HG02938 (cell line): ENCODE measurements around the gene TUSC2.
A peak's percentile ranks its signal among the peaks of the same experiment; 100 is the strongest.
"Not testable (repeated sequence)": the region's sequence is repeated elsewhere in the genome, so short reads cannot be mapped to it uniquely, and the experiment has no call there.

Source experiments
- ATAC-seq: cut with Tn5 transposase; IDR thresholded peaks from one replicate; pipeline ENCODE4 v1.9.1; 2021; ENCODE audit warnings: mild to moderate bottlenecking, moderate library complexity; ENCODE audit not compliant: unreplicated experiment

Gene TUSC2

GRCh38 chr3:50319894-50320625 is 8.0 kb downstream of the TUSC2 start:
- ATAC-seq: no peak

- no peak for ATAC-seq
Observed at GRCh38 chr3:50319181-50319893, 8.7 kb downstream of the TUSC2 start.

- ATAC-seq: no peak
Observed at GRCh38 chr3:50318615-50319014, 9.4 kb downstream of the TUSC2 start.

GRCh38 chr3:50318163-50318562 is 9.9 kb downstream of the TUSC2 start:
- no peak for ATAC-seq

- no peak for ATAC-seq
Observed at GRCh38 chr3:50317300-50317699, 10.7 kb downstream of the TUSC2 start.

- ATAC-seq: no peak
Observed at GRCh38 chr3:50316657-50317242, 11.3 kb downstream of the TUSC2 start.

GRCh38 chr3:50314816-50315215 is 13.2 kb downstream of the TUSC2 start:
- no peak for ATAC-seq

GRCh38 chr3:50314342-50314741 is 13.7 kb downstream of the TUSC2 start:
- no peak for ATAC-seq

- ATAC-seq: not testable (repeated sequence)
Observed at GRCh38 chr3:50312041-50312440, 16.0 kb downstream of the TUSC2 start.

GRCh38 chr3:50304601-50305000 is 23.4 kb downstream of the TUSC2 start:
- ATAC-seq: no peak

- ATAC-seq: no peak
Observed at GRCh38 chr3:50303013-50303815, 24.8 kb downstream of the TUSC2 start, which contains the start of gene HYAL1. Gene HYAL1, minus strand, starts transcription at chr3:50303574. Its CDS starts 618 bp downstream, at chr3:50302956.

GRCh38 chr3:50302095-50303012 is 25.7 kb downstream of the TUSC2 start:
- ATAC-seq: no peak

GRCh38 chr3:50300681-50301254 is 27.3 kb downstream of the TUSC2 start:
- no peak for ATAC-seq

- no peak for ATAC-seq
Observed at GRCh38 chr3:50299929-50300680, 27.9 kb downstream of the TUSC2 start.

- no peak for ATAC-seq
Observed at GRCh38 chr3:50299638-50299928, 28.4 kb downstream of the TUSC2 start.

GRCh38 chr3:50298836-50299637 is 29.0 kb downstream of the TUSC2 start, which contains the start of the genes HYAL3 and NAA80:
Gene HYAL3, minus strand, starts transcription at chr3:50299405. Its CDS starts 3,803 bp downstream, at chr3:50295602.
Gene NAA80, minus strand, starts transcription at chr3:50299405. Its CDS starts 1,942 bp downstream, at chr3:50297463.
- peak; percentile 84 for ATAC-seq

- no peak for ATAC-seq
Observed at GRCh38 chr3:50297896-50298725, 29.9 kb downstream of the TUSC2 start.
